ENCODE results near the gene RAD51B. TPM values are rescaled to one million over a fixed set of nuclear protein-coding genes. Genes with fewer than 3 reads are reported as not detected.
"Not testable (repeated sequence)": the region's sequence is repeated elsewhere in the genome, so short reads cannot be mapped to it uniquely, and the experiment has no call there.

The RAD51B gene
- polyA plus RNA-seq, 3 donors, result 2.4 to 4.9 (median 3.3) TPM

- H3K27ac ChIP-seq (ENCODE audit: low read depth, low read length), result no peak overlapping the region
- 96 to 97% (median 97%) methylated on average over 7 of the region's 7 CpGs for WGBS, 3 donors
Observed at GRCh38 chr14:68219407-68219806, 399.8 kb downstream of the RAD51B start.

GRCh38 chr14:68221046-68221445 is 401.5 kb downstream of the RAD51B start:
- WGBS, 3 donors, result 93 to 100% (median 98%) methylated on average over 2 of the region's 2 CpGs
- H3K27ac ChIP-seq (ENCODE audit: low read depth, low read length), result not testable (repeated sequence)

- WGBS, 3 donors, result 94 to 98% (median 96%) methylated on average over 4 of the region's 4 CpGs
- no peak overlapping the region for H3K27ac ChIP-seq (ENCODE audit: low read depth, low read length)
Observed at GRCh38 chr14:68222154-68222553, 402.6 kb downstream of the RAD51B start.

GRCh38 chr14:68222726-68223125 is 403.1 kb downstream of the RAD51B start:
- H3K27ac ChIP-seq (ENCODE audit: low read depth, low read length), result no peak overlapping the region
- 90 to 99% (median 91%) methylated on average over 3 of the region's 3 CpGs for WGBS, 3 donors

GRCh38 chr14:68223631-68224030 is 404.1 kb downstream of the RAD51B start:
- no peak overlapping the region for H3K27ac ChIP-seq (ENCODE audit: low read depth, low read length)

- H3K27ac ChIP-seq (ENCODE audit: low read depth, low read length), result no peak overlapping the region
- WGBS, 3 donors, result 67 to 81% (median 78%) methylated on average over 2 of the region's 2 CpGs
Observed at GRCh38 chr14:68225321-68225720, 405.7 kb downstream of the RAD51B start.

GRCh38 chr14:68226523-68226922 is 406.9 kb downstream of the RAD51B start:
- H3K27ac ChIP-seq (ENCODE audit: low read depth, low read length), result no peak overlapping the region
- WGBS, 3 donors, result 96 to 99% (median 99%) methylated on average over 4 of the region's 4 CpGs

- 80 to 96% (median 96%) methylated on average over 3 of the region's 3 CpGs for WGBS, 3 donors
- H3K27ac ChIP-seq (ENCODE audit: low read depth, low read length), result no peak overlapping the region
Observed at GRCh38 chr14:68228656-68229055, 409.1 kb downstream of the RAD51B start.

GRCh38 chr14:68229423-68230100 is 410.0 kb downstream of the RAD51B start:
- WGBS, 3 donors, result 89 to 96% (median 92%) methylated on average over 3 of the region's 3 CpGs
- H3K27ac ChIP-seq (ENCODE audit: low read depth, low read length), result no peak overlapping the region

- H3K27ac ChIP-seq (ENCODE audit: low read depth, low read length), result no peak overlapping the region
- 70 to 89% (median 87%) methylated on average over 3 of the region's 3 CpGs for WGBS, 3 donors
Observed at GRCh38 chr14:68230202-68230949, 410.8 kb downstream of the RAD51B start.

- H3K27ac ChIP-seq (ENCODE audit: low read depth, low read length), result peak overlapping the region; percentile 72
- WGBS, 3 donors, result 61 to 88% (median 80%) methylated on average over 2 of the region's 2 CpGs
Observed at GRCh38 chr14:68230950-68231717, 411.6 kb downstream of the RAD51B start.

GRCh38 chr14:68231898-68232297 is 412.3 kb downstream of the RAD51B start:
- no peak overlapping the region for H3K27ac ChIP-seq (ENCODE audit: low read depth, low read length)
- WGBS, 3 donors, result 30 to 43% (median 38%) methylated on average over 1 of the region's 1 CpG

GRCh38 chr14:68232300-68233055 is 412.9 kb downstream of the RAD51B start:
- WGBS, 3 donors, result 10 to 43% (median 33%) methylated on average over 2 of the region's 2 CpGs
- no peak overlapping the region for H3K27ac ChIP-seq (ENCODE audit: low read depth, low read length)

- H3K27ac ChIP-seq (ENCODE audit: low read depth, low read length), result no peak overlapping the region
Observed at GRCh38 chr14:68233101-68233784, 413.7 kb downstream of the RAD51B start.

GRCh38 chr14:68234101-68234905 is 414.7 kb downstream of the RAD51B start:
- WGBS, 3 donors, result 79 to 96% (median 94%) methylated on average over 3 of the region's 3 CpGs
- no peak overlapping the region for H3K27ac ChIP-seq (ENCODE audit: low read depth, low read length)

GRCh38 chr14:68235011-68235410 is 415.4 kb downstream of the RAD51B start:
- 76 to 93% (median 91%) methylated on average over 3 of the region's 3 CpGs for WGBS, 3 donors

More at GRCh38 chr14:68235011-68235410, 415.4 kb downstream of the RAD51B start:
- H3K27ac ChIP-seq (ENCODE audit: low read depth, low read length), result no peak overlapping the region

Measured in adipose tissue (tissue), 3 donors.